SK-N-SH (cell line): ENCODE measurements around the gene INPP5A. TPM values are rescaled to one million over a fixed set of nuclear protein-coding genes. Genes with fewer than 3 reads are reported as not detected.

Experiments used
- CTCF ChIA-PET: fragments of 300-600, 350-600 bp; formaldehyde crosslinking; extraction: SDS; loops from one replicate; lab custom pipeline; 2021; lab: Yijun Ruan, JAX
- POLR2A ChIA-PET: fragments of 350-600 bp; sonication (Branson Sonifier 250); formaldehyde crosslinking; extraction: SDS; loops from one replicate; lab custom pipeline; 2020; ENCODE audit warnings: antibody characterized with exemption, inconsistent platforms; lab: Yijun Ruan, JAX
- DNase-seq: peaks from one replicate; pipeline ENCODE4 v3.0.0; 2012
- H2AFZ ChIP-seq: fragments of 200-600 bp; sonication (generic); 2 replicates; pipeline ENCODE4 v1.8.1; 2016; ENCODE audit warnings: antibody characterized with exemption, mild to moderate bottlenecking, low read depth
- H3F3A ChIP-seq: fragments of 200-600 bp; sonication (generic); replicated peaks from 2 replicates; pipeline ENCODE3; 2016; ENCODE audit warnings: antibody characterized with exemption, mild to moderate bottlenecking; ENCODE audit not compliant: insufficient read depth
- H3K27ac ChIP-seq, 2 experiments: fragments of 200-500 bp in 1 of 2; fragments of 200-600 bp in 1 of 2; sonication (Bioruptor generic) in 1 of 2; sonication (generic), shearing (Covaris generic) in 1 of 2; 2 replicates each; pipeline versions ENCODE4 v1.5.1 to v1.6.1; 2014 to 2016; ENCODE audit warnings: low read depth in 2 of 2, inconsistent platforms in 1 of 2, low read length in 1 of 2, mild to moderate bottlenecking in 1 of 2, mixed read lengths in 1 of 2
- H3K27me3 ChIP-seq: fragments of 200-600 bp; sonication (generic), shearing (Covaris generic); 2 replicates; pipeline ENCODE4 v1.6.1; 2016; ENCODE audit warnings: mixed run types; ENCODE audit not compliant: insufficient read depth
- H3K36me3 ChIP-seq, 2 experiments: fragments of 200-500 bp in 1 of 2; fragments of 200-600 bp in 1 of 2; sonication (Bioruptor generic) in 1 of 2; sonication (generic) in 1 of 2; replicated peaks in 1 of 2; 2 replicates each; pipeline versions ENCODE3 to v1.5.1; 2014 to 2016; ENCODE audit warnings: low read length in 1 of 2, mild to moderate bottlenecking in 1 of 2; ENCODE audit not compliant: insufficient read depth in 2 of 2, control insufficient read depth in 1 of 2
- H3K4me1 ChIP-seq, 2 experiments: fragments of 200-500 bp in 1 of 2; fragments of 200-600 bp in 1 of 2; sonication (Bioruptor generic) in 1 of 2; sonication (generic), shearing (Covaris generic) in 1 of 2; 2 replicates each; pipeline versions ENCODE4 v1.5.1 to v1.6.1; 2014 to 2016; ENCODE audit warnings: low read depth in 1 of 2, low read length in 1 of 2, mixed run types in 1 of 2; ENCODE audit not compliant: insufficient read depth in 2 of 2, control insufficient read depth in 1 of 2
- H3K4me2 ChIP-seq: fragments of 200-600 bp; sonication (generic), shearing (Covaris generic); 2 replicates; pipeline ENCODE4 v1.6.1; 2017; ENCODE audit warnings: mixed run types
- H3K4me3 ChIP-seq, 2 experiments: fragments of 200-500 bp in 1 of 2; fragments of 200-600 bp in 1 of 2; sonication (Bioruptor generic) in 1 of 2; sonication (generic), shearing (Covaris generic) in 1 of 2; 2 replicates each; pipeline versions ENCODE4 v1.5.1 to v1.8.1; 2014 to 2016; ENCODE audit warnings: low read depth in 2 of 2, inconsistent platforms in 1 of 2, low read length in 1 of 2, mild to moderate bottlenecking in 1 of 2, mixed read lengths in 1 of 2, moderate library complexity in 1 of 2
- H3K79me2 ChIP-seq: fragments of 200-600 bp; sonication (generic); 2 replicates; pipeline ENCODE4 v1.8.1; 2017; ENCODE audit warnings: mild to moderate bottlenecking; ENCODE audit not compliant: insufficient read depth
- H3K9ac ChIP-seq: fragments of 200-600 bp; sonication (generic); 2 replicates; pipeline ENCODE4 v1.6.1; 2017; ENCODE audit warnings: mixed run types
- H3K9me2 ChIP-seq: fragments of 200-600 bp; sonication (generic); 2 replicates; pipeline ENCODE4 v1.6.1; 2017; ENCODE audit warnings: mixed run types
- H3K9me3 ChIP-seq: fragments of 200-600 bp; sonication (generic); 2 replicates; pipeline ENCODE4 v1.6.1; 2017; ENCODE audit warnings: mixed run types, mild to moderate bottlenecking, moderate library complexity
- H4K20me1 ChIP-seq: fragments of 200-600 bp; sonication (generic); 2 replicates; pipeline ENCODE4 v1.6.1; 2017; ENCODE audit warnings: mild to moderate bottlenecking, mixed run types; ENCODE audit not compliant: insufficient read depth
- CTCF ChIP-seq: fragments of 200-600 bp; sonication (generic); IDR thresholded peaks from 2 replicates; pipeline ENCODE4 v1.6.1; 2017; ENCODE audit warnings: antibody characterized with exemption, mild to moderate bottlenecking, moderate library complexity
- EP300 ChIP-seq, 2 experiments: IDR thresholded peaks; 2 replicates each; pipeline versions ENCODE4 v1.4.0 to v1.6.1; 2012; ENCODE audit warnings: borderline replicate concordance in 1 of 2, low read depth in 1 of 2, low read length in 1 of 2
- FOSL2 ChIP-seq: IDR thresholded peaks from 2 replicates; pipeline ENCODE4 v1.4.0; 2012; ENCODE audit warnings: low read depth, mild to moderate bottlenecking, moderate library complexity, borderline replicate concordance
- GATA2 ChIP-seq: sonication (generic); formaldehyde crosslinking; IDR thresholded peaks from 2 replicates; pipeline ENCODE4 v1.5.0; 2020; ENCODE audit warnings: mild to moderate bottlenecking, missing genetic modification reagents
- IRF3 ChIP-seq: fragments of 150-350 bp; IDR thresholded peaks from 2 replicates; pipeline ENCODE4 v1.6.1; 2016; ENCODE audit warnings: mild to moderate bottlenecking, low read depth, low read length
- JUND ChIP-seq: IDR thresholded peaks from 2 replicates; pipeline ENCODE4 v1.4.0; 2012
- MXI1 ChIP-seq: IDR thresholded peaks from 2 replicates; pipeline ENCODE4 v1.6.1; 2012; ENCODE audit warnings: mild to moderate bottlenecking, low read depth, low read length, improper control_type of control experiment
- PBX3 ChIP-seq: IDR thresholded peaks from 2 replicates; pipeline ENCODE4; 2012
- POLR2AphosphoS5 ChIP-seq: IDR thresholded peaks from 2 replicates; pipeline ENCODE4 v1.6.1; 2012; ENCODE audit warnings: low read depth, low read length
- RCOR1 ChIP-seq: fragments of 150-350 bp; IDR thresholded peaks from 2 replicates; pipeline ENCODE4 v1.6.1; 2017; ENCODE audit warnings: antibody characterized with exemption, low read length
- REST ChIP-seq: IDR thresholded peaks from 2 replicates; pipeline ENCODE4 v1.6.1; 2012; ENCODE audit warnings: mild to moderate bottlenecking, low read depth, low read length, moderate library complexity
- SIN3A ChIP-seq: IDR thresholded peaks from 2 replicates; pipeline ENCODE4 v1.6.1; 2012; ENCODE audit warnings: low read depth, mild to moderate bottlenecking, low read length, moderate library complexity, borderline replicate concordance
- SMC3 ChIP-seq: IDR thresholded peaks from 2 replicates; pipeline ENCODE4 v1.6.1; 2012; ENCODE audit warnings: low read depth, low read length, improper control_type of control experiment
- TAF1 ChIP-seq: IDR thresholded peaks from 2 replicates; pipeline ENCODE4 v1.6.1; 2012; ENCODE audit warnings: low read depth, mild to moderate bottlenecking, low read length, moderate library complexity, borderline replicate concordance
- TCF12 ChIP-seq: IDR thresholded peaks from 2 replicates; pipeline ENCODE4 v1.4.0; 2012
- TEAD4 ChIP-seq: IDR thresholded peaks from 2 replicates; pipeline ENCODE4 v1.4.0; 2012; ENCODE audit warnings: mild to moderate bottlenecking, borderline replicate concordance; ENCODE audit not compliant: insufficient read depth
- USF1 ChIP-seq: IDR thresholded peaks from 2 replicates; pipeline ENCODE4 v1.4.0; 2012; ENCODE audit warnings: low read depth, borderline replicate concordance
- USF2 ChIP-seq: fragments of 150-350 bp; IDR thresholded peaks from 2 replicates; pipeline ENCODE4 v1.6.1; 2017; ENCODE audit warnings: antibody characterized with exemption, low read length, low read depth, borderline replicate concordance
- ZBTB33 ChIP-seq: IDR thresholded peaks from 2 replicates; pipeline ENCODE4 v1.4.0; 2012; ENCODE audit warnings: low read depth, borderline replicate concordance
- WGBS: methylation state at CpG from one replicate; pipeline ENCODE4 v1.1.6; 2017; ENCODE audit warnings: low lambda C conversion rate; 5-methylcytosine and 5-hydroxymethylcytosine counted together
- polyA plus RNA-seq, 3 experiments: library from polyadenylated mRNA; depleted of rRNA; stranded (reverse); fragments of >200 nt; gene quantifications; 2 replicates each; pipeline ENCODE4 v1.2.3, GENCODE V29; 2012

Gene INPP5A
- polyA plus RNA-seq, 1 of the 3 experiments (the other 2 are of a cell fraction) = 12.0 TPM

- Histone ChIP-seq H3K4me3 (no peak overlapping the region), H3K4me2 (no peak overlapping the region), H4K20me1 (peaks cover 14% of the 10 kb centered on the region; the same call in 1 of the 2 replicates), H3K36me3 (no peaks in the 10 kb centered on the region), H3K4me1 (peaks cover 5 to 11% of the 10 kb centered on the region in 2 experiments; a peak in 1 of 4 replicates), H3F3A (peaks cover 3% of the 10 kb centered on the region), H3K27ac (no peak overlapping the region), H3K27me3 (no peaks in the 10 kb centered on the region), H3K79me2 (peaks cover 53% of the 10 kb centered on the region), H2AFZ (no peak overlapping the region), H3K9me2 (no peaks in the 10 kb centered on the region), H3K9ac (no peak overlapping the region), H3K9me3 (no peaks in the 10 kb centered on the region)
- CTCF ChIA-PET = no interaction called here
- POLR2A ChIA-PET = no interaction called here
- TF ChIP-seq IRF3 (no peak), USF1 (no peak), ZBTB33 (no peak), PBX3 (no peak), TEAD4 (no peak), MXI1 (no peak), GATA2 (CRISPR knock-in tag) (no peak), JUND (no peak), RCOR1 (no peak), USF2 (no peak), REST (no peak), FOSL2 (no peak), POLR2AphosphoS5 (no peak), EP300 (IDR thresholded peaks at IDR 0.05; ENCODE audit: borderline replicate concordance in 1 of 2, low read depth in 1 of 2, low read length in 1 of 2) (no peak), TAF1 (no peak), SMC3 (no peak), CTCF (no peak), SIN3A (no peak), TCF12 (no peak)
- DNase-seq = no peak
- WGBS = 91% methylated on average over 28 of the region's 38 CpGs
Observed at GRCh38 chr10:132585732-132586722, 48.4 kb downstream of the INPP5A start.
